Activated T-helper 1 cell treated with anti-CD3 and anti-CD28 coated beads, Interleukin-2, amount 50 U/mL, for 16 hours (primary cell): ENCODE data around the gene SETDB1.

Source experiments
- DNase-seq, 2 donors: peaks; one replicate each; pipeline ENCODE4 v3.0.0-alpha.2; 2020; ENCODE audit warnings: low read depth in 1 of 2, low spot score in 1 of 2

Gene SETDB1

DNA sequence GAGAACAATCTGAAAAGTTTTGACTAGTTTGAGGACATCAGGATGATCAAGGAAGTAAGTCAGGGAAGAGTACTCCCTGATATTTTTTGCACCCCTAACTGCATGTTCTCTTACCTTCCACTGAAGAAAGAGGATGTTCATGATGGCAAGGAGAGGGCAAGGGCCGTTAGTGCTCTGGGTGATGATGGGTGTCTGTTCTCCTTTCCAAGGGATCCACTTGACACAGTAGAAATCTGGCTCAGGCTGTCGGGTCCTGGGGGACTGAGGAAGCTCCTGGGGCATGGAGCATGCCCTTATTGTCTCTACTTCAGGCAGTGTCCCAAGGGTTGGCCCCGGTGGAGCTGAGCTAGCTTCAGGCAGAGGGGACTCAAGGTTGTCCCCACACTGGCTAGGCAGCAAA is 75.9 kb downstream of the SETDB1 start:
- no peak for DNase-seq

DNA sequence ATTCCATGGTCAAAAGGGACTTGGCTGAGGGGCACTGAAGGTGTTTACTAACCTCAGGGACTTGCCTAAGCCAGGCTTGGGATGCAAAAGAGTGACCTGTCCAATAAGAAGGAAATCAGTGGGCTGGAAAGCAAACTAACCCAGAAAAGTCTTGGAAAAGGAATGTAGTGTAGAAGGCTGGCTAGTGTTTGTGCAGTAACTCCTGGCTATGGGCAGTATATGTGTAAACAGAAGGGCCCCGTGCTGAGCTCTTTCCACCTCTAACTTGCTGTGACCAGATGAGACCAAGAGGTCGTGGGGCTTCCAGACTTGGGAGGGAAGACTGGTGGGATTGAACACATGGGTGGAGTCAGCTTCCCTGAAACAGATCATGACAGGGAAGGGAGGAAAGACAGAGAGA is 76.4 kb downstream of the SETDB1 start:
- no peak for DNase-seq

DNA sequence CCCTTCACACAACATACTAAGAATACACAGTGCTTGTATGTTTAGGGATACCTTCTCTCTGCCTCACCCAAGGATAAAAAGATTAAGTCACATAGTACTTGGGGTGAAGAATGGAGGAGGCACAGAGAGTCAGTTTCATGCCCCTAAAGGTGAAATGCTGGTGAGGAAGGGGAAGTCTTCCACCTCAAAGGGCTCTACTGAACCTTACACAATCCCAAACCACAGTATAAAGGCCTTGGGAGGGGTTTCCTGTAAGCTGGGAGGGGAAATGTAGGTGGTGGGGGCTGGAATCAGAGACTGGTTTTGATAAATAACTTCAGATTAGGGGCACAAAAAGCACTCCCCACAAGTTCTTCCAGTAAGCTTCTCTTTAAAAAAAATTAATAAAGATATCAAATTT is 77.0 kb downstream of the SETDB1 start:
- no peak for DNase-seq

DNA sequence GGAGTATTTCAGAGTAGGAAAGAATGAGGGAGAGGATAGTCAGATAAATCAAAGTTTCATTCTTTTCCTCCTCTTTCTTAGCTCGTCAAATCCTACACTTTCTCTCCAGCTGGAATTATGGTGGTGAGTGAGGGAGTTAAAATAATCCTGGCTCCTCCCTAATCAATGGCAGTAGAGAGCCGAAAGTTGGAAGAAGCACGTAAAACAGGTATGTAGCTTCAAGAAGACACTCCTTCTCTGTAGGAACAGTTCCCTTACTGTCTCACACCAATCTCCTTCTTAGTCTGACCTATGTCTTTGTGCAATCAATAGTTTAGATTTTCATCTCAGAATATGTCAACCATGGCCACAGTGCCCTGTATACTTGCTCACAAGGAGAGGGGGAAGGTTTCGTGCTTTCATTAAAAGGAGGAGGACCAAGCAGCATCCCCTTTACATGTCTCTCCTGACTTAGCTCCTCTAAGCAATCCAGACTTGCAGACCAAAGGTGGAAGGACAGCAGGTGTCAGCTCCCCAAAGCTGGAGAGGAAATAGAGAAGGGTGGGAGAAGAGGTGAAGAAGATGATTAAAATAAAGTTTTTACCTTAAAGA is 79.7 kb downstream of the SETDB1 start:
- no peak for DNase-seq

DNA sequence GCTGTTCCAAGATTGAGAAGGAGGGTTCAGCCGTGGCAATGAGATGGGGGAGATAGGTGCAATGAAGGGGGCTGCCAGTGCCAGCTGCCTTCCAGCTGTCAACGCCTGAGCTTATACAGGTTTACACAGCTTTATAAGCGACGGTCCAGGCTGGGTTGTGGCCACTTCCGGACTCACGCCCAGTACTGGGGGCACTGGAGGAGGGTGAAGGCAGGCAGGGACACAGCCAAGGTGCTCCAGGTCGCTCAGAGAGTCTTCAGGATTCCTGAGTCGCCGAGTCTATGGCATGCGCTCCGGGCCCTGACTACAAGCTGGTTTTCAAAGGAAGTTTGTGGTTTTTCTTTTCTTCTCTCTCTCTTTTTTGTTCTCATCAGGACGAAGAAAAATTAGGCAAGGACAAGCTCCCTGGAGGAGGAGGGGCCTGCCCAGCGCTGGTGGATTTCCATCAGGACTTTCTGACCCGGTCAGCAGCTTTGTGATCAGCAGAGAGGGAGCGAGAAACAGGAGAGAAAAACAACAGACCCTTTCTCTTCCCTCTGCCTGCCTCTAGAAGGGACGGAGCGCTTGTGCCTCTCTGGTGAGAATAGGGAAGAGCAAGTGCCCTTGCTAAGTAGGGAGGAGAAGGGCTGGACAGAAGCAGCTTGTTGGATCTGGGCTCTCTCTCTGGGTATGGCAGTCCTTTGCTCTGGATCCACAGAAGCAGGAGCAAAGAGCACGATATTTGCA is 80.3 kb downstream of the SETDB1 start, which contains the start of gene MINDY1:
TSS of gene MINDY1 (minus strand) at position 576 of the 726 bp plus-strand sequence. CDS start 4,285 bp downstream, outside the sequence.
- no peak for DNase-seq

DNA sequence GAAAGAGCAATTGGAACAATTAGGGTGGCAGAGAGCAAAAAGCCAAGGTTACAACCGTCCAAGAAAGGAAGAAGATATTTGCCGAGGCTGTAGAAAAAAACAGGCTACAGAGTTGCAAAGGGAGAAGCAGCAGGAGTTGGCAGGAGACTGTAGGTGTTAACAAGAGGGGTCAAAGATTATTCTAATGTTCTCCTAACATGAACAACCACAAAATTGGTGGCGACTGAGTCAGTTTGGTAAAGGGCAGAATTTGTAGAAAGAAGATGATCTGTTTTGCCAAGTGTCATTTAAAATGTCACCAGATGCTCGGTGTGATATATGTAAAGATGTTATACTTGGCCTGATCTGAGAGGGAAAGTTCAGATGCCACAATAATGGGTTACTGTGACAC is 81.7 kb downstream of the SETDB1 start:
- DNase-seq, result no peak

DNA sequence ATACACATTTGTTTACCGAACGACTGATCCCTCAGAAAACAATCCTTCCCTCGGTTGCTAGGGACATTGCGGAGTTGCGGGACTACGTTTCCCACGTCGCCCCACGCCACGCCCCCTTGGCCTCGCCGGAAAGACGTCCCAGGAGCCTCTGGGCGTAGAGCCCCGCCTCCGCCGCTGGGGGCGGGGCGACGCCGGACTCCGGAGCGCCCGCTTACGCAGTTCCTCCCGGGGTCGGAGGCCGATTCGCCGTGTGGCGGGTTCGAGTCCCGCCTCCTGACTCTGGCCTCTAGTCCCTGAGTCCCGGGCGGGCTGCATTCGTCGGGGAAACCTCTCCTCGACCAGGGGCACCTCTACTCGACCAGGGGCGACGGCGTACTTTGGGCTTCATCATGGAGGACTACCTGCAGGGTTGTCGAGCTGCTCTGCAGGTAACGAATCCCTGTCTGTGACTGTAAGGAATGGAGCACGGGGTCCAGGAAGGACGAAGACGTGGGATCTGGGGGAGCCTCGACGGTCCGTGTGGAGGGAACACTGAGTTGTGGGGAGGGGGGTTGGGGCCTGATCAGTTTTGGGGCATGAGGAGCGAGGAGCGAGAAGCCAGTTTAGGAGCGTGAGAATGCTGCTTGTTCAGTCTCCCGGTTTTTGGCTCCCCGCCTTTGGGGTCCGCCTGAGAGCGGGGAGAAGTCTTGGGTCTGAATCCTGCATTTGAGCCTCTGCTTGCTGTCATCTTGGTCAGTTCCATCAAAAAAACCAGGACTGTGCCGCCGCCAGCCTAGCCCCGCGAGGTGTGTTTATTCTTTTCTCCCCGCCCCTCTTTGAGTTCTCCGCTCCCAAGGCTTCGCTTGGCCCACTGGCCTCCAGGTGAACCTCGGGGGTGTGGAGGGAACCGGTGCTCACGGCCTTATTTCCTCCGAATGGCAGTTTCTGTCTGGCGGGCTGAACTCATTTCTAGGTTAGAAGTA is 82.4 kb downstream of the SETDB1 start, which contains the start of gene PRUNE1:
TSS of gene PRUNE1 (plus strand) at position 206 of the 962 bp plus-strand sequence. CDS start at position 390, 184 bp downstream.
- peak; percentile 92 to 95 for DNase-seq

DNA sequence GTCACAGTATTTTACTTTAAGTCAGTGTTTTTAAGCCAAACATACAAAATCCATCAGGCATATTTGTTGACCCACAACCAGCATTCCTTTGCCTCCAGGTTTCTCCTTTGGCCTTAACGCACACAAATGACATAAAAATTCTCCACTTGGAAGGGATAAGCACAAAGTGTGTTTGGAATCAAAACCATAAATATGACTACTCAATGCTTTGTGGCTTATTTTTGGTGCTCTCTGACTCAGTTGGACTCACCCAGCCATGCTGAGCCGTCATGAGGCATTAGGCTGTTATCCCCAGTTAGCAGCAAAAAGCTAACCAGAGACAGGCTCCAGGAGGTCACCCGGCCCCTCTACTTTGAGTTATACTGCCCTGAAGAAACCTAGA is 83.0 kb downstream of the SETDB1 start:
- DNase-seq, result no peak

DNA sequence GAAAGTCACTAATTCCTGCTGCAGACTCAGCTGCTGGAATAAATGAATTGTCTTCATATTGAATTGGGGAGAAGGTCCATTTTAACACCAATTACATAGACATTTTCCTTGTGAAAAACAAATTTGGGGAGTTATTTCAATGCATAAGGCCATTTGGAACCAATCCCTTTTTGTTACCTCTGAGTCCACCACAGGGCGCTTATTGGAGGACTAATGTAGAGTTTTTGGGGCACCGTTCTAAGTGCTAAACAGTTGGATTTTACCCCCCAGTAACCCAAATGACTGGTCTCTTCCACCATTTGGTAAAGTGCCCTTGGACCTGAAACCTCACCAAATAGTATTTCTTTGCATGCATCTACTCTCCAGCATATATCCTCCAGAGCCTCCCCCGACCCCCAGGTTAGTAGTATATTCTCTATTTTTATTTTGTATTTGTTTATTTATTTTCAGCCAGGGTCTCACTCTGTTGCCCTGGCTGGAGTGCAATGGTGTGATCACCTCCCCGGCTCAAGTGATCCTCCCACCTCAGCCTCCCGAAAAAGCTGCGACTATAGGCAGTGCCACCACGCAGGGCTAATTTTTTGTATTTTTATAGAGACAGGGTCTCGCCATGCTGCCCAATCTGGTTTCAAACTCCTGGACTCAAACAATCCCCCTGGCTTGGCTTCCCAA is 83.6 kb downstream of the SETDB1 start:
- no peak for DNase-seq

DNA sequence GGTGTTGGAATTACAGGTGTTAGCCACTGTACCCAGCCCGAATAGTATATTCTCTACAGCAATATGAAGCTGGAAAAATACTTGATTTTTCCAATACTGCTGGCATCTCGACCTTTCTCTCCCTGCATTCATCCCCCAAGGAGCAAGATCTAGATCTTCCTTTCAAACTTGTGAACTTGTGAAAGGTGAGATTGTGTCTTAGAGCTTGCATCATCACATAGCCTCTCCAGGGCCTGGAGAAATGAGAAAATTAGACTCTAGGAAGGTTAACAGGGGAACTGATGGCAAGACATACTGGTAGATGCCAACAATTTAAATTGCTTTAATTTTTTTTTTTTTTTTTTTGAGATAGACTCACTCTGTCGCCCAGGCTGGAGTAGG is 84.2 kb downstream of the SETDB1 start:
- no peak for DNase-seq

DNA sequence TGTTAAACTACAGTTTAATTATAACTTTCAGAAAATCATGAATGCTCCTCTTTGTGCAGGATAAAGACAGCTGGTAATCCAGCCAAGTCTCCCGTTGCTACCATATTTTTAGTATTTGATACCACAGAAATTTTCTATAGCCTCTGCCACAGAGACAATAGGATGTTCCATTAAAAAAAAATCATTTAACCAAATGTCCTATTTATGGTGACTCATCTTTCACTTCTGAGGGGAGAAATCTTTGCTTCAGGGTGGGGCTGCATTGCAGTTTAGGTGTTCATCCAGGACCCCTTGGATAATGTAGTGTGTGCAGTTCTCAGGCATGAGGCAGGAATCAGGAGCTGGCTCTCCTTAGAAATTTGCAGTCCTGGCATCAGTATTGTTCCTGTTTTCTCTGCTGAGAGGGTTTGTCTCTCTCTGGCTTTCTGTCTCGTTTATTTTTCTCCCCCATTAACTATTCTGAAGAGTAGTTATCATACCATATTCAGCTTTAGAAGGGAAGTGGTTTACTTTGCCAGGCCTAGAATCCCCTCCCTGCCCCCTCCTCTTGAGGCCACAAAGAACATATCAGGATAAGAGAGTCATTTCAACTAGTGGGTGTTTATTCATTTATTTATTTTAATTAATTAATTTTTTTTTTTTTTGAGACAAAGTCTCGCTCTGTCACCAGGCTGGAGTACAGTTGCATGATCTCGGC is 85.1 kb downstream of the SETDB1 start:
- no peak for DNase-seq

DNA sequence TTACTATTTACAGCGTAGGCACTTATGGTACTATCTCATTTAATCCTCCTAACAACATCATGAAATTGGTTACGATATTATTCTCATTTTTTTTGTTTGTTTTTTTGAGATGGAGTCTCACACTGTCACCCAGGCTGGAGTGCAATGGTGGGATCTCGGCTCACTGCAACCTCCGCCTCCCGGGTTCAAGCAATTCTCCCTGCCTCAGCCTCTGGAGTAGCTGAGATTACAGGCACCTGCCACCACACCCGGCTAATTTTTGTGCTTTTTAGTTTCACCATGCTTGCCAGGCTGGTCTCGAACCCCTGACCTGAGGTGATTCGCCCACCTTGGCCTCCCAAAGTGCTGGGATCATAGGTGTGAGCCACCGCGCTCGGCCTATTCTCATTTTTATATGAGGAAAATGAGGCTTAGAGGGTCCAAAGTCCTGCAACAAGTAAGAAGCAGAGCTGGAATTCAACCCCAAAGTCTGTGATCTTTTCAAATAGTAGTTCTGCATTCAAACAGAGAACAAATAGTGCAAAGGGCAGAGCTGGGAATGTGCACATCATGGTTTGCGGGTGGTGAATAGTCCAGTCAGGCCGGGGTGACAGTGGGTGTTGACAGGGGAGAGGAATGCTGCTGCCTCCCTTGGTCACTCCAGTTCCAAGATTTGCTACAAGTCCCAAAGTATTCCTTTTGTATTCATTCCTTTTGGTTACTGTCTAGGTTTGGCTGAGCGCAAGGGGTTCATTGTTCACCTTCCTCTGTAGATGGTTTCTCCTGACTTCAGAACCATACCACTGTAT is 86.7 kb downstream of the SETDB1 start:
- no peak for DNase-seq

DNA sequence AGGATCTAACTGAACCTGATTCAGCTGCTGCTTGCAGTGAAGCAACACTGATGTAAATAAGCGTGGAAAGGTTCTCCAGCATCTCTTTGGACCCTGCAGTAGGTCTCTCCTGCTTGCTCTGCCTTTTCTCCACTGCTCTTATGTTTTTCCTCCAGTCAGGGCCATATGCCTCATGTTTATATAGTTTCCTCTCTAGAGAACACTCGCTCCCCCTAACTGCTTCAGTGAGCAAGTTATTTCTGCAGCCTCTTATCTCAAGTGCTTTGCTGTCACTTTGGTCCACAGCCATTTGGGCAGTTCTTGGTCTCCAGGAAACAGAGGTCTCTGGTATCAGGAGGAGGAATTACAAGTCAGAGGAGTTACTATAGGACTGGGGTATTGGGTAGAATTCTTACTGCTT is 87.4 kb downstream of the SETDB1 start:
- DNase-seq, result no peak
